Endodermal cell (in vitro differentiated cells): ENCODE data around the gene ACBD3. TPM values are rescaled to one million over a fixed set of nuclear protein-coding genes. Genes with fewer than 3 reads are reported as not detected.

Experiments
- DNase-seq: peaks from one replicate; pipeline ENCODE4 v3.0.0-alpha.2; 2017
- H3K27ac ChIP-seq: 2 replicates; pipeline ENCODE4 v1.5.1; 2013; ENCODE audit warnings: mild to moderate bottlenecking, low read depth, low read length, moderate library complexity
- H3K27me3 ChIP-seq: 2 replicates; pipeline ENCODE4 v1.6.1; 2013; ENCODE audit warnings: mild to moderate bottlenecking, low read length, moderate library complexity; ENCODE audit not compliant: insufficient read depth, control insufficient read depth, poor library complexity, severe bottlenecking
- H3K36me3 ChIP-seq: 2 replicates; pipeline ENCODE4 v1.7.0; 2013; ENCODE audit warnings: mild to moderate bottlenecking, low read length, moderate library complexity; ENCODE audit not compliant: control insufficient read depth, insufficient read depth
- H3K4me1 ChIP-seq: one replicate; pipeline ENCODE4 v1.7.0; 2013; ENCODE audit warnings: low read length; ENCODE audit not compliant: control insufficient read depth, insufficient read depth
- H3K4me3 ChIP-seq: 2 replicates; pipeline ENCODE4 v1.5.1; 2013; ENCODE audit warnings: mild to moderate bottlenecking, low read length, moderate library complexity
- H3K9ac ChIP-seq: 2 replicates; pipeline ENCODE4 v1.6.1; 2013; ENCODE audit warnings: mild to moderate bottlenecking, low read length, moderate library complexity; ENCODE audit not compliant: poor library complexity, severe bottlenecking; ENCODE audit errors: extremely low read depth
- H3K9me3 ChIP-seq: 2 replicates; pipeline ENCODE4 v1.6.1; 2013; ENCODE audit warnings: mild to moderate bottlenecking, low read length, moderate library complexity; ENCODE audit not compliant: control insufficient read depth
- H3K27ac Mint-ChIP-seq: 2 replicates; pipeline ENCODE4 v1.8.0; 2020; ENCODE audit warnings: mixed read lengths
- H3K27me3 Mint-ChIP-seq: 2 replicates; pipeline ENCODE4 v1.8.0; 2021; ENCODE audit warnings: mild to moderate bottlenecking, mixed read lengths; ENCODE audit not compliant: insufficient read depth
- H3K36me3 Mint-ChIP-seq: 2 replicates; pipeline ENCODE4 v1.8.0; 2020; ENCODE audit warnings: low read depth, mixed read lengths
- H3K4me1 Mint-ChIP-seq: 2 replicates; pipeline ENCODE4 v1.8.0; 2020; ENCODE audit warnings: mixed read lengths
- H3K4me3 Mint-ChIP-seq: 2 replicates; pipeline ENCODE4 v1.8.0; 2020; ENCODE audit warnings: mild to moderate bottlenecking, moderate library complexity, mixed read lengths
- H3K9me3 Mint-ChIP-seq: 2 replicates; pipeline ENCODE4 v1.8.0; 2020; ENCODE audit warnings: mild to moderate bottlenecking, mixed read lengths
- WGBS, 2 experiments: methylation state at CpG; one replicate each; pipeline versions ENCODE4 v1.1.5 to v1.1.7; 2013; ENCODE audit warnings: missing lambda C conversion rate in 2 of 2, mixed read lengths in 1 of 2; ENCODE audit not compliant: insufficient coverage in 1 of 2, insufficient read length in 1 of 2; 5-methylcytosine and 5-hydroxymethylcytosine counted together
- total RNA-seq, 2 donors: library from RNA; stranded (reverse); fragmentation: NEBNext Ultra II Directional in 1 of 2; extraction: Animal tissue kit (Norgen Biotek cat#: 25700) in 1 of 2; gene quantifications; 2 replicates in 1 of 2; 3 replicates in 1 of 2; pipeline ENCODE4 v1.2.1, GENCODE V29; 2021
- TF ChIP-seq, protein P1 (sequence below): fragments of 200-600 bp; sonication (generic); conservative IDR thresholded peaks from 2 replicates; pipeline ENCODE4 v1.5.0; 2021; ENCODE audit warnings: antibody characterized with exemption, mild to moderate bottlenecking

Gene ACBD3
- total RNA-seq, 2 donors from 2014 or later = 34.8 to 48.0 TPM

- Histone ChIP-seq H3K27ac (no peak overlapping the region), H3K9ac (no peak overlapping the region), H3K4me1 (peaks cover 3% of the 10 kb centered on the region), H3K9me3 (no peaks in the 10 kb centered on the region), H3K27me3 (peaks cover 3% of the 10 kb centered on the region), H3K4me3 (no peak overlapping the region), H3K36me3 (no peaks in the 10 kb centered on the region)
- TF ChIP-seq, protein P1, sequence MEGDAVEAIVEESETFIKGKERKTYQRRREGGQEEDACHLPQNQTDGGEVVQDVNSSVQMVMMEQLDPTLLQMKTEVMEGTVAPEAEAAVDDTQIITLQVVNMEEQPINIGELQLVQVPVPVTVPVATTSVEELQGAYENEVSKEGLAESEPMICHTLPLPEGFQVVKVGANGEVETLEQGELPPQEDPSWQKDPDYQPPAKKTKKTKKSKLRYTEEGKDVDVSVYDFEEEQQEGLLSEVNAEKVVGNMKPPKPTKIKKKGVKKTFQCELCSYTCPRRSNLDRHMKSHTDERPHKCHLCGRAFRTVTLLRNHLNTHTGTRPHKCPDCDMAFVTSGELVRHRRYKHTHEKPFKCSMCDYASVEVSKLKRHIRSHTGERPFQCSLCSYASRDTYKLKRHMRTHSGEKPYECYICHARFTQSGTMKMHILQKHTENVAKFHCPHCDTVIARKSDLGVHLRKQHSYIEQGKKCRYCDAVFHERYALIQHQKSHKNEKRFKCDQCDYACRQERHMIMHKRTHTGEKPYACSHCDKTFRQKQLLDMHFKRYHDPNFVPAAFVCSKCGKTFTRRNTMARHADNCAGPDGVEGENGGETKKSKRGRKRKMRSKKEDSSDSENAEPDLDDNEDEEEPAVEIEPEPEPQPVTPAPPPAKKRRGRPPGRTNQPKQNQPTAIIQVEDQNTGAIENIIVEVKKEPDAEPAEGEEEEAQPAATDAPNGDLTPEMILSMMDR = no peak
- H3K27me3 Mint-ChIP-seq = peaks cover 4% of the 10 kb centered on the region
- WGBS, 2 experiments = 88 to 97% methylated on average over 1 to 10 of the region's 10 CpGs
- DNase-seq = peak; percentile 38
- H3K27ac Mint-ChIP-seq = no peak overlapping the region
- no peaks in the 10 kb centered on the region for H3K36me3 Mint-ChIP-seq
- H3K4me1 Mint-ChIP-seq = peaks cover 41% of the 10 kb centered on the region
- peaks cover 6% of the 10 kb centered on the region for H3K9me3 Mint-ChIP-seq
- no peak overlapping the region for H3K4me3 Mint-ChIP-seq
Measured at GRCh38 chr1:226125831-226126230, 60.7 kb downstream of the ACBD3 start.

DNA sequence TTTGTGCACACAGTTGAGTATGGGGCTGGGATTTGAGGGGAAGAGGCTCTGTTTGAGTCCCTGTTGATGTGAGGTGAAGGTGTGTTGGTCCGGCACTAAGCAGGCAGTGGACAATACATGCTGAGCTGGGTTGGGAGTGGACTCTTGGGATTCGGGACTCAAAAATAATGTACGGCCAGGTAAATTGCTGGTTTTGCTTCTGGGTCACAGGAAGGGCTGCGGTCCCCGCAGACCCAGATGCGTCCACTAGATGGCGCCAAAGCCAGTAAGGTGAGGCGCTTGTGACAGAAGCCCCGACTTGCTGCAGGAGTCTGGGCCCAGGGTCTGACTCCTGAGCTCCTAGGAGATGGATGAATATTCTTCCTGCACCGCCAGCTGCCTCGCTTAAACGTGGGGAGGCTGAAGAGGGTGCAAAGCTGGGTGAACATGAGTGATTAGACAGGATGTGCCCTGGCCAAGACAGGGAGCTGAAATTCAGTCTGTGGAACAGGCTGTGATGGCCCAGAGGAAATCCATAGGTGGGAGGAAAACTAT lies 61.4 kb downstream of the ACBD3 start:
- no peak overlapping the region for H3K4me3 ChIP-seq
- H3K9ac ChIP-seq = no peak overlapping the region
- DNase-seq = peak; percentile 97
- H3K27me3 Mint-ChIP-seq = peaks cover 10% of the 10 kb centered on the region
- H3K4me3 Mint-ChIP-seq = no peak overlapping the region
- H3K36me3 ChIP-seq = no peaks in the 10 kb centered on the region
- 9 to 13% methylated on average over 10 to 12 of the region's 12 CpGs for WGBS, 2 experiments
- TF ChIP-seq, protein P1 = peak; percentile 97
- no peak overlapping the region for H3K27ac Mint-ChIP-seq
- H3K27ac ChIP-seq = no peak overlapping the region
- H3K27me3 ChIP-seq = peaks cover 9% of the 10 kb centered on the region
- peaks cover 3% of the 10 kb centered on the region for H3K4me1 ChIP-seq
- H3K9me3 Mint-ChIP-seq = peaks cover 2% of the 10 kb centered on the region
- no peaks in the 10 kb centered on the region for H3K36me3 Mint-ChIP-seq
- H3K9me3 ChIP-seq = no peaks in the 10 kb centered on the region
- peaks cover 41% of the 10 kb centered on the region for H3K4me1 Mint-ChIP-seq

DNA sequence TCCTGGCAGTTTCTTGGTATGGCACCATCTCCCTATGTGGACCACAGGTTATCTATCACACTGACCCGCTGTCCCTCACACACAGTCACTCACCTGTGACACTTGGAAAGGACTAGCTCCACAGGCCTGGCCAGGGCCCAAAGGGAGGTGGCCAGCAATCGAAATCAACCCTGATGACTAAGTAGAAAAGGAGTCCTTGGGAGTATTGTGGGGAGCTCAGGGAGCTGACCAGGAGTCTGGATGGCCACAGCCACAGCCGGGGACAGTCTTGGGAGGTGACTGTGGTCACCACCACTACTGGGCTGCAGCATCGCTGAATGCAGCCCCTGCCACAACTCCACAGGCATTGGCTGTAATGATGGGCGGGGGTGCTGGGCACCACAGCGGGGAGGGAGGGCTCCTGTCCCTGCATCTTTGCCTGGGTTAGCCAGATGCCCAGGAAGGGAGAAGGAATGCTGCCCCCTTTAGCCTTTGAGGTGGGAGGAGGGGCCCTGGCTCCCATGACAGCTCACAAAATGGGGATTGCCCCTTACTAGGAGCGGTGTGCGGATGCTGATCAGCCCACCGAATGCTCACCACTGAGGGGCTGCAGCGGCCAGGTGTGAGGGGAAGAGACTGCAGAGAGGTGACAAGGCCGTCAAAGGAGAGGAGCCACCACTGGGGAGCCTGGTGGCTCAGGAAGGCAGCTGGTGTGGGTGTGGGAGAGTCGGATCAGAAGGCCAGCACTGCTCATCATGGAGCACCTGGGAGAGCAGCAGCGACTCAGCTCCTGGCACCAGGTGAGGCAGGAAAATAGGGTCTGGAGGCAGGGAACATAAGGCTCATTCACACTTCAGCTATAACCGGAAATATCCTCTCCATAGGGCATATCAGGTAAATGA lies 62.7 kb downstream of the ACBD3 start:
- Histone ChIP-seq H3K27me3 (peaks cover 11% of the 10 kb centered on the region), H3K27ac (no peak overlapping the region), H3K9ac (no peak overlapping the region), H3K4me1 (peaks cover 3% of the 10 kb centered on the region), H3K4me3 (no peak overlapping the region), H3K9me3 (no peaks in the 10 kb centered on the region), H3K36me3 (no peaks in the 10 kb centered on the region)
- Mint-ChIP-seq H3K9me3 (peaks cover 2% of the 10 kb centered on the region), H3K36me3 (no peaks in the 10 kb centered on the region), H3K27me3 (peaks cover 24% of the 10 kb centered on the region), H3K4me3 (peak overlapping the region; percentile 75), H3K27ac (peak overlapping the region; percentile 71), H3K4me1 (peaks cover 40% of the 10 kb centered on the region)
- TF ChIP-seq, protein P1 = no peak
- 88 to 96% methylated on average over 9 to 14 of the region's 14 CpGs for WGBS, 2 experiments
- DNase-seq = peak; percentile 66
